Stimulated activated CD8-positive, alpha-beta memory T cell treated with anti-CD3 and anti-CD28 coated beads, Interleukin-12 subunit alpha, Interleukin-12 subunit beta, amount 100 ng/mL, for 1 hour (primary cell): ENCODE measurements around the gene PTBP1.

Experiments
- DNase-seq: peaks from one replicate; pipeline ENCODE4 v3.0.0-alpha.2; 2020; ENCODE audit warnings: low read depth

Gene PTBP1

DNA sequence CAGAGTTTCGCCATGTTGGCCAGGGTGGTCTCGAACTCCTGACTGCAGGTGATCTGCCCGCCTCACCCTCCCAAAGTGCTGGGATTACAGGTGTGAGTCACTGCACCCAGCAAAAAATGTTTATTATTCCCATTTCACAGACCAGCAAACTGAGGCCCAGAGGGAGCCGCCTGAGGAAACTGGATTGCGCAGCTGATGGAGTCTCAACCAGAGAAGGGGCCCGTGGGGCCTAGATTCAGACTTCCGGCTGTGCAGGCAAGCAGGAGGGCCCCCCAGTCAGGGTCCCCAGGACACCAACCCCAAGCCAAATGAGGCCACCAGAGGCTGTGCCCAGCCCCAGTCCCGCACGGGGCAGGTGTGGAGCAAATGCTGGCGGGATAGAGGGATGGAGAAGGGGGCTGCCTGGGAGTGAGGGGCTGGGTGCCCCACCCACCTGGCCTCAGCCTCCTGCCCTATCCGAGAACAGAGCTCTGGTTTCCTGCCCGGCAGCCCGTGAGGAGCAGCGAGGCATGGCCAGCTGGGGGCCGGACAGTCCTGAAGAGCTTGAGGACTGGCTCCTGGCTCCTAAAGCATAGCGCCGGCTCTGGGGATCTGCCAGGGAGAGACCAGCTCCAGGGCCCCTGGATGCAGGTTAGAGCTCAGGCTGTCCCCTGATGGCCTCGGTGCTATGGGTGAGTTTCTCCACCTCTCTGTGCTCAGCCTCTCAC, 24.4 kb upstream of the PTBP1 start:
- no peak for DNase-seq

DNA sequence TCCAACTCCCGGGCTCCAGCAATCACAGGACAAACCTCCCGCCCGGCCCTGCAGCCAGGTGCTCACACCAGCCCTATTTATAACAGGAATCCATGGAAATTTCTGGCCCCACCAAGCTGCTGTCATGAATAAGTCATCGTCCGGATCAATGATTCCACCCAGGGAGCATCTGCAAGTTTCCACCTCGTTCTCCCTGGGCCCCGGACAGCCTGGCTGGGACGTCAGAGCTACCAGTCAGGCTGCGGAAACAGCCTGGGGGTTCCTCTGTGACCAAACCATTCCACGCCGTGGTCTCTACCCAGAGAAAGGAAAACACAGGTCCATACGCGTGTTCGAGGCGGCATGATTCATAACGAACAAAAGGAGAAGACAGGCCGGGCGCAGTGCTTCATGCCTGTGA, 20.7 kb upstream of the PTBP1 start:
- DNase-seq = no peak

DNA sequence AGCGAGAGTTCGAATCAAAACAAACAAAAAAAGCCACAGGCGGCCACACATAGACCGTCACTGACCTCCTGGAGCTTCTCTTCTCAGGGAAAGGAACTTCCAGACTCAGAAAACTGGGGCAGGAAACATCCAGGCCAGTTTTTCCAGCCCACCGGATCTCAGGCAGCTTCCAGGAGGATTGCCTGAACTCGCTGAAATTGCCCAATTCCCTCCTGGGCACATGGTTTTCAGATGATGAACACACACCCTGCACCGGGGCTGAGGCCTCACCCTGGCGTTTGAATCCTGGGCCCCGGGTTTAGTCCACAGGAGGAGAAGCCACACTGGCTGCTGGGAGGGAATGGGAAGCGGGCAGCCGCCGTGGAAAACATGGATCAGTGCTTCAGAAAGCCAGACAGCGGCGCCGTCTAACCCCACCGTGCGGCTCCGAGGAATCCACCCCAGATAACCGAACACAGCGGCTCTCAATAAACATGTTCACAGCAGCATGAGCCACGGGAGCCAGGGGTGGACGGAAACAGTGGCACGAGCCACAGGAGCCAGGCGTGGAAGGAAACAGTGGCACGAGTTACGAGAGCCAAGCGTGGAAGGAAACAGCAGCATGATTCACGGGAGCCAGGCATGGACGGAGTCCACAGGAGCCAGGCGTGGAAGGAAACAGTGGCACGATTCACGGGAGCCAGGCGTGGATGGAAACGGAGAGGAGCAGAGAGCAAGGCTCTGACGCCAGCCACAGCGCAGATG, 18.2 kb upstream of the PTBP1 start:
- DNase-seq = no peak

DNA sequence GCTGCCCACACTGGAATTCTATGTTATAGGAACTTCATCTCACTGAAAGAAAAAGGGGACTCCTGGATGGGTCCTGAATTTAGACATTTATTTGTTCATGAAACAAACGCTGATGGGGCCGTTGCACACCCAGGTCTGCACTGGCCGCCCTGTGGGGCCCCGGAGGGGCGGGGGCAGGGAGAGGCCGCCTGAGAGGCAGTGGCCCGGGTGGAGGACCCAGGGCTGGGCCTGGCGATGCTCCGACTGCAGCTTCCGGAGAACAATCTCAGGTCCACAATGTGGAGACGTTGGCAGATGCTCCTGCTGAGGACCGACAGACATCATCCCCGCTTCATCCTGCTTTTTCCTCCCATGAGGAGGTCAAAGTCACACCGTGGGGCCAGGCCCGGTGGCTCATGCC, 16.3 kb upstream of the PTBP1 start:
- DNase-seq = no peak

DNA sequence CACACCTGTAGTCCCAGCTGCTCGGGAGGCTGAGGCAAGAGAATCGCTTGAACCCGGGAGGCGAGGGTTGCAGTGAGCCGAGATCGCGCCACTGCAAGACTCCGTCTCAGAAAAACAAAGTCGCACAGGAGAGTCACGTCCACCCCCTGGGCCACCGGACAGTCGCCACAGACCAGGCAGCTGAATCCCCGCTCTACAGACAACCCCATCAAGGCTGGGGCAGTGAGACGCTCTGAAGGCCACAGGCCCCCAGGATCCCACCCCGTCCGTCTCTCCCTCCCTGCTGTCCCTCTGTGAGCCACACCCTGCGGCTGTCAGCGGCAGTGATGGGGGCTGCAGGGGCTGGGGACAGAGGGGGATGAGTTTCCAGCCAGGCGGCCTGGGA, 15.5 kb upstream of the PTBP1 start:
- DNase-seq = no peak

- no peak for DNase-seq
Measured at GRCh38 chr19:782185-782877, 14.9 kb upstream of the PTBP1 start.

- DNase-seq = no peak
Measured at GRCh38 chr19:782878-783668, 14.2 kb upstream of the PTBP1 start.

- no peak for DNase-seq
Measured at GRCh38 chr19:784541-784940, 12.7 kb upstream of the PTBP1 start.

DNA sequence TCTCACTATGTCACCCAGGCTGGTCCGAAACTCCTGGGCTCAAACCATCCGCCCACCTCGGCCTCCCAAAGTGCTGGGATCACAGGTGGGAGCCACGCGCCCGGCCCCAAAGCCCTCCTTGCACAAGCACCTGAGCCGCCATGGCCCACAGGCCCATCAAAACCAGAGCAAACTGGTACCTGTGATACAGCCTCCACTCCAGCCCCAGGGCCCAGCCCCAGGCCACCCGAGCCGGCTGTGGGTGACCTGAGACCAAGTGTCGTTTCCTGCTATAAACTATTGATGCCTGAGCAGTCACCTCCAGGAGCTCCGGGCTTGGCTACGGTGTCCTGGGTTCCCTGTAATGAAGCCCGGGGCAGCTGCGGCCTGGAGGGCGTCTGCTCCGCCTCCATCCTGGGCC, 9.7 kb upstream of the PTBP1 start:
- no peak for DNase-seq

DNA sequence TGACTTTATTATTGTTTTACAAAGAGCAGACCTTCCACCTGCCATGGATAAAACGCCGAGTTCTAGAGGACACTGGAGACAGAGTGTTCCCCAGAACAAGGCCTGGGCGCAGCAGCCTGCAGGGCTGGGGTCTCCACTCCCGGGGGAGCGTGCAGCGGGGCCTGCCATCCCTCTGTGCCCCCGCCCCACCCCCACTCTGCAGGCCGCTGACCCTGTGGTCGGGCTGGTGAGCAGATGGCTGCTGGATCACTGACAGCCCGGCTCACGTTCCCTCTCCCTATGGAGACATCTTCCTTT, 8.6 kb upstream of the PTBP1 start:
- DNase-seq = no peak

DNA sequence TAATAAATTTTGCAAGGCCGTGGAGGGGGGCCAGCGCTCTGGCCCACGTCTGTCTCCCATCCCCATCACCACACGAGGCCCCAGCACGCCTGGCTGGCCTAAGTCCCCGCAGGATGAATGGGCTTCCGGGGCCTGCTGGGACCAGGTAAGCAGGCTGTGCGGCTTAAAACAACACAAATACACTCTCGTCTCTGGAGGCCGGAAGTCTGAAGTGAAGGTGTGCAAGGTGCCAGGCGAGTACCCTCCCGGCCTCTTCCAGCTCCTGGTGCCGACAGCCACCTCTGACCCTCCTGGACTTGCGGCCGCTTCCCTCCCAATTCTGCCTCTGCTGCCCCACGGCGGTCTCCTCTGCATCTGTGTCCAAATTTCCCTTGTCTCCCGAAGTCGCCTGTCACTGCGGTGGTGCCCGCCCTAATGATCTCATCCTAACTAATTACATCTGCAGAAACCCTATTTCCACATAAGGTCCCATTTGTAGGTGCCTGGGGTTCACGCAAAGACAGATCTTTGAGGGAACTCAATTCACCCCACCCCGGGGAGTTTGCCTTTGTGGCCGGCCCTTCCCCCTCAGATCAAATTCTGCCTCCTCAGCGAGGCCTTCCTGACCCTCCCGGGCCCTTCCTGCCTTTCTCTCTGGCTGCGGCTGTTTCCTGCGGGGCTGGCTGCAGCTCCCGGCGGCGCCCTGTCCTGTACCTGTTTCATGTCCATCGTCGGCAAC, 8.1 kb upstream of the PTBP1 start:
- DNase-seq = no peak

DNA sequence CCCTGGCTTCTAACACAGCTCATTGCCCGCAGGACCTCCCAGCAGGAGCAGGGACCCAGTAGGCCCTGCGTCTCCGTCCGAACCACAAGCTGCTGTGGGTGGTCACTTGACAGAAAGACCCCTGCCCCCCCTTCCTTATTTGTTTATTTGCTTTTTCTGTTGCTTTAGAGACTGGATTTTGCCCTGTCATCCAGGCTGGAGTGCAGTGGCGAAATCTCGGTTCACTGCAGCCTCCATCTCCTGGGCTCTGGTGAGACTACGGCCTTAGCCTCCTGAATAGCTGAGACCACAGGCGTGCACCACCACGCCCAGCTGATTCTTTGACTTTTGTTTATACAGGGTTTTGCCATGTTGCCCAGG, 7.6 kb upstream of the PTBP1 start:
- no peak for DNase-seq

DNA sequence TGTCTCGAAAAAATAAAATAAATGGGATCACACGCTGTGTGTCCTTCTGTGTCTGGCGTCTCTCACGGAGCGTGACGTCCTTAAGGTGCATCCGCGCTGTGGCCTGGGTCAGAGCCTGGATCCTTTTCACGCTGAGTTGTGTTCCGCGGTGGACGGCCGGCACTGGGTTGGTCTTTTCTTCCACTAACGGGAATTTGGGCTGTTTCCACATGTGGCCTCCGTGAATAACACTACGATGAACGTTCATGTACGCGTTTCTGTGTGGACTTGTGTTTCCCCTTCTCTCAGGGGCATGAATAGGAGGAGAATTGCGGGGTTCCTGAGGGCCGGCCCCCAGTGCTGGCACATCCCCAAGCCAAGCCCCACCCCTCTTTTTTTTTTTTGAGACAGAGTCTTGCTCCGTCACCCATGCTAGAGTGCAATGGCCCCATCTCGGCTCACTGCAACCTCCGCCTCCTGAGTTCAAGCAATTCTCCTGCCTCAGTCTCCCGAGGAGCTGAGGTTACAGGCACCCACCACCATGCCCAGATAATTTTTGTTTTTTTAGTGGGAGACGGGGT, 6.2 kb upstream of the PTBP1 start:
- DNase-seq = no peak

DNA sequence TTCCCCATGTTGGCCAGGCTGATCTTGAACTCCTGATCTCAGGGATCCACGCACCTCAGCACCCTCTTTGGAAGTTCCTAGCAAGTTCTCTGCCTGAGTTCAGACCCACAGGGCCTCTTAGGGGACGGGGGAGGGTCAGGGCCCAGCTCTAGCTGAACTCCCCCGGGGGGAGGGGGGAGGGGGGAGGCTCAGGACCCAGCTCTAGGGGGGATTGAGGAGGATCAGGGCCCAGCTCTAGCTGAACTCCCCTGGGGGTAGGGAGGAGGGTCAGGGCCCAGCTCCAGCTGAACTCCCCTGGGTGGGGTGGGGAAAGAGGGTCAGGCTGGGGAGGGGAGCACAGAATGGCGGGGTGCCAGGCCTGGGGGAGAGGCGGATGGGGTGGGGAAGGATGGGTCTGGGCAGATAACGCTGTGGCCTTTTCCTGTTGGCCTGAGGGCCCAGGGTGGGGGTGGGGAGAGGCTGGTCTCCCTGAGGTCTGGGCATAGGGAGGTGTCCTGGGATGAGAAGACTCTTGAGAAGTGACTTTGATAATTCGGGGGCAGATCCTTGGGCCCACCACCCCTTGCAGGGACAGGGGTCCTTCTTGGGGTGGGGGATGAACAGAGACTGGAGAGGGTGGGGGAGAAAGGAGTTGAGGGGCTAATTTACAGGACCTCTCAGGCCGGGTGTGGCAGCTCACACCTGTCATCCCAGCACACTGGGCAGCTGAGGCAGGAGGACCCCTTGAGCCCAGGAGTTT, 5.5 kb upstream of the PTBP1 start:
- DNase-seq = no peak

DNA sequence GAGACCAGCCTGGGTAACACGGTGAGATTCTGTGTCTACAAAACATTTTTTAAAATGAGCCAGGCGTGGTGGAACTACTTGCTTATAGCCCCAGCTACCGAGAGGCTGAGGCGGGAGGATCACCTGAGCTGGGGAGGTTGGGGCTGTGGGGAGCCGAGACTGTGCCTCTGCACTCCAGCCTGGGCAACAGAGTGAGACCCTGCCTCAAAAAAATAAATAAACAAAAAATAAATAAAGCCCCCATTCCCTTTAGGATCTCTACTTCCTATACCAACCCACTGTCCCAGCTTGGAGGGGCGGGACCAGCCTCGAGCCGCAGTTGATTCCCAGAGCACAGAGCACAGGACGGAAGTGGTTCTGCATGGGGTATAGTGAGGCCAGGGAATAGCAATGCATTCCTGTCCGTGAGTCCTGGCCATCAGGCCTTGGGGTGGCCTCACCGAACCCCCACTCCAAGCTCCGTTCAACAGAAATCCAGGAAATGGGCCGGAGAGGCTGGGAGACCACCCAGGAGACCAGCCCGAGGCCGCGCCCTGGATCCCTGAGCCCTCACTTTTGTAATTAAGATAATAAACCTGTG, 4.9 kb upstream of the PTBP1 start:
- no peak for DNase-seq

GRCh38 chr19:793806-794205, 3.4 kb upstream of the PTBP1 start:
- no peak for DNase-seq

DNA sequence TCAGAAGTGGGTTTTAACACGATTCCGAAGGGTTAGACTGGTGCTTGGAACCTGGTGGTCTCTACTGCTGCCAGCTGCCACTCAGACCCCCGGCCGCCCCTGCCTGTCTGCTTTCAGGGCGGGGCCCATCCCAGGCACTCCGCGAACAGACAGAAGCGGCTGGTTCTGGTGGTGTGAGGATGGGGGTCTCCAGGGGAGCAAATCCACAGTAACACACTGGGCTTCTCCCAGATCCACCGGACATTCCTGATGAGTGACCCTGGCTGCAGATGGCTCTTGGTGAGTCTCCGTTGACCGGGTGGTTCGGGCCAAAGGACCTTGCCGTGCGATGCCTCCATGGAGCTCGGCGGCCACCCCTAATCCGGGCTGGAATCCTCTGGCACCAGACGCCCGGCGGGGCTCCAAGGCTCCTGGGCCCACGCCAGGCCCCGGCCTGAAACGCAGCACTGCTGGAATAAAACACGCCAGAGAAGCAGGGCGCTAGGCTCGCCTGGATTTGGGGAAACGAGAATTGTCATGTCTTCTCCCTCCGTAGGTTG, 2.1 kb upstream of the PTBP1 start:
- DNase-seq = no peak

DNA sequence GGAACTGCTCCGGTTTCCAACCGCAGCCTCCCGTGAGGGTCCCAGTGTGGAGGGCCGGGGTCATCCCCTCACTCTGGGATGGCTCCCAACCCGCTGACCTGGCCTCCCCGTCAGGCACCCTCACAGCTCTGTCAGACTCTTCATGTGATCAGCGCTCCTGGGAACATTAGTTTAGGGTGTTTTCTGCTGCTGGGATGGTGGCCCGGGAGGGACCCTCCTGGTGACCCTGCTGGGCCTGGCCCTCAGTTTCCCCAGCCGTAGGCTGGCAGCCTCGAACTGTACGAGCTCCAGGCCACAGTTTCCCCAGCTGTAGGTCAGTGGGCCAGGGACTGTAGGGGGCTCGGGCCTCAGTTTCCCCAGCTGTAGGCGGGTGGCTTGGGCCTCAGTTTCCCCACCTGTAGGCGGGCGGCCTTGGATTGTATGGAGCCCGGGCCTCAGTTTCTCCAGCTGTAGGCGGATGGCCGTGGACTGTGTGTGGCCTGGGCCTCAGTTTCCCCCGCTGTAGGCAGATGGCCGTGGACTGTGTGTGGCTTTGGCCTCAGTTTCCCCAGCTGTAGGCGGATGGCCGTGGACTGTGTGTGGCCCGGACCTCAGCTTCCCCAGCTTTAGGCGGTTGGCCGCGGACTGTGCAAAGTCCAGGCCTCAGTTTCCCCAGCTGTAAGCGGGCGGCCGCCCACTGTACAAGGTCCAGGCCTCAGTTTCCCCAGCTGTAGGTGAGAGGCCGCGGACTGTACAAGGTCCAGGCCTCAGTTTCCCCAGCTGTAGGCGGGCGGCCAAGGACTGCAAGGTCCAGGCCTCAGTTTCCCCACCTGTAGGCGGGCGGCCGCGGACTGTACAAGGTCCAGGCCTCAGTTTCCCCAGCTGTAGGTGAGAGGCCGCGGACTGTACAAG, 1.3 kb upstream of the PTBP1 start:
- DNase-seq = no peak
